H1 (cell line): Measurements from ENCODE around the gene MCF2L. TPM values are rescaled to one million over a fixed set of nuclear protein-coding genes. Genes with fewer than 3 reads are reported as not detected.

Source experiments
- CTCF ChIA-PET: fragments of 300-600 bp; sonication (Branson Sonifier 250); formaldehyde crosslinking; loops from one replicate; lab custom pipeline; 2021; ENCODE audit not compliant: partially characterized antibody; lab: Charles Lee
- POLR2A ChIA-PET: fragments of 300-600 bp; sonication (Branson Sonifier 250); formaldehyde crosslinking; loops from one replicate; lab custom pipeline; 2021; ENCODE audit warnings: inconsistent platforms; ENCODE audit not compliant: partially characterized antibody; lab: Charles Lee
- DNase-seq, 2 experiments: peaks; one replicate each; pipeline versions ENCODE4 v3.0.0 to v3.0.0-alpha.2; 2010 to 2022; ENCODE audit warnings: low spot score in 2 of 2, low read depth in 1 of 2, mixed read lengths in 1 of 2
- FAIRE-seq: peaks from 2 replicates; lab custom pipeline; 2011; peaks lifted over from hg19 to GRCh38; lab: Jason Lieb, UNC
- H2AFZ ChIP-seq: 2 replicates; pipeline ENCODE4 v1.8.1; 2012; ENCODE audit warnings: low read length, inconsistent platforms
- H2AK5ac ChIP-seq: 2 replicates; pipeline ENCODE4 v1.6.1; 2013; ENCODE audit warnings: low read depth, low read length
- H2BK120ac ChIP-seq: replicated peaks from 2 replicates; pipeline ENCODE3; 2013; ENCODE audit warnings: low read depth, low read length, inconsistent platforms
- H2BK12ac ChIP-seq: 2 replicates; pipeline ENCODE4 v1.6.1; 2013; ENCODE audit warnings: low read depth, low read length
- H2BK15ac ChIP-seq: 2 replicates; pipeline ENCODE4 v1.6.1; 2013; ENCODE audit warnings: low read length
- H2BK20ac ChIP-seq: 2 replicates; pipeline ENCODE4 v1.6.1; 2013; ENCODE audit warnings: low read length
- H2BK5ac ChIP-seq: 2 replicates; pipeline ENCODE4 v1.6.1; 2013; ENCODE audit warnings: low read depth, low read length
- H3K14ac ChIP-seq: 2 replicates; pipeline ENCODE4 v1.6.1; 2013; ENCODE audit warnings: inconsistent platforms; ENCODE audit not compliant: insufficient read length
- H3K18ac ChIP-seq: 2 replicates; pipeline ENCODE4 v1.6.1; 2013; ENCODE audit warnings: low read length; ENCODE audit errors: extremely low read depth
- H3K23ac ChIP-seq: 2 replicates; pipeline ENCODE4 v1.6.1; 2013; ENCODE audit warnings: inconsistent platforms; ENCODE audit not compliant: insufficient read length
- H3K23me2 ChIP-seq: 2 replicates; pipeline ENCODE4 v1.6.1; 2013; ENCODE audit warnings: low read depth, low read length
- H3K27ac ChIP-seq: 2 replicates; pipeline ENCODE4 v1.6.1; 2011; ENCODE audit warnings: low read depth, low read length, inconsistent platforms
- H3K27me3 ChIP-seq, 4 experiments: replicated peaks in 1 of 4; 1 replicate in 1 of 4; 2 replicates in 3 of 4; pipeline versions ENCODE4 v1.6.1 to v1.8.1; 2011 to 2013; ENCODE audit warnings: low read length in 3 of 4, mild to moderate bottlenecking in 3 of 4, inconsistent platforms in 2 of 4, mixed read lengths in 2 of 4, moderate library complexity in 1 of 4; ENCODE audit not compliant: control insufficient read depth in 3 of 4, insufficient read depth in 3 of 4; ENCODE audit errors: extremely low read depth in 1 of 4
- H3K36me3 ChIP-seq, 4 experiments: 2 replicates each; pipeline versions ENCODE4 v1.6.1 to v1.8.1; 2011 to 2013; ENCODE audit warnings: mild to moderate bottlenecking in 4 of 4, low read length in 3 of 4, moderate library complexity in 2 of 4, control low read depth in 1 of 4, inconsistent platforms in 1 of 4; ENCODE audit not compliant: insufficient read depth in 4 of 4, control insufficient read depth in 2 of 4
- H3K4ac ChIP-seq: replicated peaks from 2 replicates; pipeline ENCODE3; 2013; ENCODE audit warnings: low read length, low read depth, mixed read lengths, inconsistent platforms; ENCODE audit not compliant: insufficient read length
- H3K4me1 ChIP-seq, 4 experiments: replicated peaks in 1 of 4; 1 replicate in 1 of 4; 2 replicates in 3 of 4; pipeline versions ENCODE4 v1.6.1 to v1.8.1; 2011 to 2013; ENCODE audit warnings: low read length in 3 of 4, inconsistent platforms in 2 of 4, mixed read lengths in 1 of 4; ENCODE audit not compliant: insufficient read depth in 4 of 4, control insufficient read depth in 3 of 4
- H3K4me2 ChIP-seq, 2 experiments: 2 replicates each; pipeline versions ENCODE4 v1.6.1 to v1.8.1; 2011 to 2013; ENCODE audit warnings: low read depth in 2 of 2, low read length in 2 of 2, control low read depth in 1 of 2, inconsistent platforms in 1 of 2, mild to moderate bottlenecking in 1 of 2; ENCODE audit not compliant: insufficient read depth in 1 of 2
- H3K4me3 ChIP-seq, 4 experiments: fragments of 200-600, 300-600 bp in 1 of 4; sonication (generic), shearing (Covaris generic), sonication (Bioruptor Twin) in 1 of 4; 2 replicates each; pipeline versions ENCODE4 v1.5.1 to v1.8.1; 2011 to 2016; ENCODE audit warnings: low read length in 4 of 4, low read depth in 3 of 4, control low read depth in 2 of 4, inconsistent platforms in 2 of 4, mild to moderate bottlenecking in 2 of 4, mixed read lengths in 1 of 4, moderate library complexity in 1 of 4; ENCODE audit not compliant: insufficient read depth in 2 of 4; ENCODE audit errors: extremely low read depth in 1 of 4
- H3K56ac ChIP-seq: replicated peaks from 2 replicates; pipeline ENCODE3; 2013; ENCODE audit warnings: low read depth, mild to moderate bottlenecking, mixed read lengths, low read length, inconsistent platforms; ENCODE audit not compliant: insufficient read length
- H3K79me1 ChIP-seq: 2 replicates; pipeline ENCODE4 v1.6.1; 2013; ENCODE audit warnings: low read depth, low read length, control low read depth
- H3K79me2 ChIP-seq, 2 experiments: 2 replicates each; pipeline versions ENCODE4 v1.6.1 to v1.8.1; 2012 to 2013; ENCODE audit warnings: low read length in 2 of 2, mild to moderate bottlenecking in 2 of 2, inconsistent platforms in 1 of 2; ENCODE audit not compliant: insufficient read depth in 2 of 2, control insufficient read depth in 1 of 2
- H3K9ac ChIP-seq, 4 experiments: replicated peaks in 1 of 4; 1 replicate in 1 of 4; 2 replicates in 3 of 4; pipeline versions ENCODE4 v1.6.1 to v1.8.1; 2011 to 2013; ENCODE audit warnings: low read depth in 3 of 4, low read length in 3 of 4, control low read depth in 2 of 4, mild to moderate bottlenecking in 2 of 4, moderate library complexity in 2 of 4, inconsistent platforms in 1 of 4; ENCODE audit errors: extremely low read depth in 1 of 4
- H3K9me3 ChIP-seq, 2 experiments: 2 replicates each; pipeline versions ENCODE4 v1.6.1 to v1.8.1; 2012 to 2013; ENCODE audit warnings: mild to moderate bottlenecking in 2 of 2, moderate library complexity in 2 of 2, control low read depth in 1 of 2, inconsistent platforms in 1 of 2, low read depth in 1 of 2, low read length in 1 of 2, mixed read lengths in 1 of 2; ENCODE audit not compliant: insufficient read depth in 2 of 2
- H4K20me1 ChIP-seq, 2 experiments: replicated peaks in 1 of 2; 2 replicates each; pipeline versions ENCODE3 to v1.8.1; 2011 to 2013; ENCODE audit warnings: inconsistent platforms in 2 of 2, low read length in 2 of 2, mild to moderate bottlenecking in 1 of 2; ENCODE audit not compliant: insufficient read depth in 2 of 2, control insufficient read depth in 1 of 2
- H4K5ac ChIP-seq: 2 replicates; pipeline ENCODE4 v1.6.1; 2013; ENCODE audit warnings: low read length, low read depth, mixed read lengths, inconsistent platforms; ENCODE audit not compliant: insufficient read length
- H4K8ac ChIP-seq: 2 replicates; pipeline ENCODE4 v1.8.0; 2013; ENCODE audit warnings: mild to moderate bottlenecking, moderate library complexity, low read length, inconsistent platforms; ENCODE audit not compliant: insufficient read depth; ENCODE audit errors: extremely low read depth
- H4K91ac ChIP-seq: replicated peaks from 2 replicates; pipeline ENCODE3; 2013; ENCODE audit warnings: low read length, mixed read lengths, inconsistent platforms; ENCODE audit not compliant: insufficient read length
- KDM5A ChIP-seq: fragments of 200-600 bp; IDR thresholded peaks from 2 replicates; pipeline ENCODE4 v1.7.1; 2012; ENCODE audit warnings: mild to moderate bottlenecking, low read length, inconsistent platforms, mixed read lengths
- SRF ChIP-seq: IDR thresholded peaks from 2 replicates; pipeline ENCODE4 v1.6.1; 2011; ENCODE audit warnings: mild to moderate bottlenecking, low read depth, low read length, moderate library complexity
- WGBS, 2 experiments: shearing (Covaris generic) in 1 of 2; methylation state at CpG; one replicate each; pipeline versions ENCODE4 v1.1.6 to v1.1.7; 2013 to 2015; ENCODE audit warnings: low lambda C conversion rate in 2 of 2, mixed read lengths in 2 of 2, inconsistent platforms in 1 of 2, low coverage in 1 of 2, missing lambda C conversion rate in 1 of 2; ENCODE audit not compliant: insufficient replicate concordance in 2 of 2, insufficient coverage in 1 of 2, insufficient read length in 1 of 2; ENCODE audit errors: extremely low coverage in 1 of 2, missing lambda C conversion rate in 1 of 2; 5-methylcytosine and 5-hydroxymethylcytosine counted together
- polyA plus RNA-seq, 7 experiments: library from polyadenylated mRNA; depleted of rRNA in 3 of 7; stranded (reverse) in 5 of 7; unstranded in 2 of 7; fragments of >200 nt in 5 of 7; fragments of 200-250 nt in 2 of 7; gene quantifications; 1 replicate in 5 of 7; 2 replicates in 1 of 7; 4 replicates in 1 of 7; pipeline versions ENCODE4 v1.2.1 to v1.2.3, GENCODE V29; 2011 to 2013; ENCODE audit warnings: missing spikeins in 2 of 7, mixed read lengths in 2 of 7
- total RNA-seq: library from RNA; stranded (reverse); fragmentation: NEBNext Ultra II Directional; extraction: Animal tissue kit (Norgen Biotek cat#: 25700); gene quantifications from 2 replicates; pipeline ENCODE4 v1.2.1, GENCODE V29; 2021

MCF2L gene
- total and polyA plus RNA-seq, 2 of the 8 experiments (the other 6 are each of a cell fraction or from before 2014, with no cell fraction given), result 10.1 to 24.4 TPM

DNA sequence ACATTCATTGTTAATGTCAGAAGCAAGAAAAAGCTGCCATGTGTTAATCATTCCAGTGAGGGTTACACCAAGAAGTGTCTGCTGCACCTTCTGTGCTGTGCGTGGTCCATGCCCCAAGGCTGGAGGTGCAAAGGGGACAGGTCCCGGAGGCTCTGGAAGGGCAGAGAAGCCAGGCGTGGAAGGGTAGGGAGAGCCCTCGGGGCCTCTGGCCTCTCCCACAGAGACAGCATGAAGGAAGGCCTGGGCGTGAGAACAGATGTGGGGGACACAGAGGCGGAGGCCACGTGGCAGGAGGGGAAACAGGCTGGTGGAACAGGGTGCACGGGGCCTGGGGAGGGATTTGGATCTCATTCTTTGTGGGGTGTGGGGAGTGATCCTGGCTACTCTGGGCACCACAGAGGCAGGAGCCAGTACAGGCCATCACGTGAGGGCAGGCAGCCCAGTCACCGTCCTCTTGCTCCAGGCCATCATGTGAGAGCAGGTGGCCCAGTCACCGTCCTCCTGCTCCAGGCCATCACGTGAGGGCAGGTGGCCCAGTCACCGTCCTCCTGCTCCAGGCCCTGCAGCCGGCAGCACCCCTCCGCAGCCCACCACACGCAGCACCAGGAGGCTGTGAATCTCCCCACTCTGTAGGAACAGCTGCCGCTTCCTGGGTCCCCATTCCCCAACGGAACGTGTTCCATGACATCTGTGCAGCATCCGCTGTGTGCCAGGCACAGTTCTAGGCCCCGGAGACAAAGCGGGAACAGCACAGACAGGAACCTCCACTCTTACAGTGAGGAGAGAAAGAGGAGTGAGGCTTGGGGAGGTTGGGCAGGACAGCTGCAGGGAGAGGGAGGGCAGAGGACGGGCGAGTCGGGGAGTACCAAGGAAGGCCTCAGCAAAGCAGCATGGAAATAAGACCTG, 126.4 kb downstream of the MCF2L start:
- POLR2A ChIA-PET, result interaction anchor here (0.8 to 3.1 kb wide), 2 partner anchors 9 to 21 kb away, joined by 3 to 14 read pairs; partner anchors contain the start of gene F7
- H2BK12ac ChIP-seq, result peak overlapping the region; percentile 9; the same call in 1 of the 2 replicates
- no peaks in the 10 kb centered on the region; the same call in 1 of the 2 replicates for H3K79me1 ChIP-seq
- no peak overlapping the region for H2BK20ac ChIP-seq
- no peak overlapping the region for H3K56ac ChIP-seq
- H2AFZ ChIP-seq, result no peak overlapping the region
- peak overlapping the region; percentile 53 for H3K4ac ChIP-seq
- no peaks in the 10 kb centered on the region; a peak in 1 of 8 replicates for H3K36me3 ChIP-seq
- H3K23ac ChIP-seq, result no peak overlapping the region
- no peak overlapping the region for H3K27ac ChIP-seq
- no peaks in the 10 kb centered on the region; a peak in 1 of 7 replicates for H3K4me1 ChIP-seq
- H2BK15ac ChIP-seq, result no peak overlapping the region
- no peak overlapping the region for H3K18ac ChIP-seq
- TF ChIP-seq KDM5A (no peak), SRF (no peak)
- no peak overlapping the region for H3K9ac ChIP-seq
- no peak overlapping the region for H2BK5ac ChIP-seq
- no peak overlapping the region for H3K14ac ChIP-seq
- no peak overlapping the region for H3K4me3 ChIP-seq
- H3K79me2 ChIP-seq, result no peaks in the 10 kb centered on the region
- no peak overlapping the region for H3K4me2 ChIP-seq
- no peak overlapping the region for H4K5ac ChIP-seq
- no peak overlapping the region for H4K91ac ChIP-seq
- H3K27me3 ChIP-seq, result no peaks in the 10 kb centered on the region
- H3K23me2 ChIP-seq, result no peaks in the 10 kb centered on the region
- H2AK5ac ChIP-seq, result no peak overlapping the region
- H2BK120ac ChIP-seq, result no peak overlapping the region
- 89% methylated on average over 25 of the region's 25 CpGs; no CpG with 5 or more reads in 1 of the 2 experiments for WGBS, 2 experiments
- DNase-seq, result no peak
- H4K8ac ChIP-seq, result peak overlapping the region; percentile 64; the same call in 1 of the 2 replicates
- H4K20me1 ChIP-seq, result peaks cover 0 to 1% of the 10 kb centered on the region in 2 experiments
- FAIRE-seq, result no peak
- CTCF ChIA-PET, result interaction anchor here (1.0 to 3.5 kb wide), 5 partner anchors 8 to 60 kb away, joined by 3 to 30 read pairs (median 5); partner anchors contain the start of gene F10
- H3K9me3 ChIP-seq, result no peaks in the 10 kb centered on the region
